HepG2 (cell line): ENCODE results near the gene TOR1A. TPM values are rescaled to one million over a fixed set of nuclear protein-coding genes. Genes with fewer than 3 reads are reported as not detected.

Experiments
- ELF4 ChIP-seq: sonication (generic); formaldehyde crosslinking; IDR thresholded peaks from 2 replicates; pipeline ENCODE4 v1.5.0; 2020; ENCODE audit warnings: missing genetic modification reagents, mild to moderate bottlenecking, moderate library complexity, borderline replicate concordance
- HMGA1 ChIP-seq: sonication (generic); formaldehyde crosslinking; conservative IDR thresholded peaks from 2 replicates; pipeline ENCODE4 v1.4.0; 2020; ENCODE audit warnings: missing genetic modification reagents
- ISX ChIP-seq: sonication (generic); formaldehyde crosslinking; conservative IDR thresholded peaks from 2 replicates; pipeline ENCODE4 v1.5.0; 2020; ENCODE audit warnings: missing genetic modification reagents
- MED8 ChIP-seq: sonication (generic); formaldehyde crosslinking; IDR thresholded peaks from 2 replicates; pipeline ENCODE4 v1.8.1; 2023; ENCODE audit warnings: mild to moderate bottlenecking, missing genetic modification reagents; ENCODE audit not compliant: insufficient replicate concordance
- NCOR1 ChIP-seq: fragments of 200-600 bp; sonication (generic); IDR thresholded peaks from 2 replicates; pipeline ENCODE4 v1.7.0; 2017; ENCODE audit warnings: antibody characterized with exemption, low read length, borderline replicate concordance
- SAFB2 ChIP-seq: sonication (generic); formaldehyde crosslinking; IDR thresholded peaks from 2 replicates; pipeline ENCODE4 v1.5.1; 2020; ENCODE audit warnings: missing genetic modification reagents, low read depth, mild to moderate bottlenecking, borderline replicate concordance
- SOX13 ChIP-seq, 3 experiments: fragments of 450-650 bp in 1 of 3; sonication (generic) in 1 of 3; formaldehyde crosslinking in 1 of 3; IDR thresholded peaks in 2 of 3; conservative IDR thresholded peaks in 1 of 3; 2 replicates each; pipeline versions ENCODE4 v1.5.0 to v1.6.1; 2016 to 2020; ENCODE audit warnings: antibody characterized with exemption in 1 of 3, mild to moderate bottlenecking in 1 of 3, missing compliant biosample characterization in 1 of 3, missing genetic modification reagents in 1 of 3, moderate library complexity in 1 of 3
- SOX5 ChIP-seq: IDR thresholded peaks from 2 replicates; pipeline ENCODE4 v1.6.1; 2016; ENCODE audit warnings: borderline replicate concordance
- ZNF350 ChIP-seq: sonication (generic); formaldehyde crosslinking; IDR thresholded peaks from 2 replicates; pipeline ENCODE4 v1.4.0; 2020; ENCODE audit warnings: mild to moderate bottlenecking, low read depth, missing genetic modification reagents, borderline replicate concordance
- ZNF713 ChIP-seq: sonication (generic); formaldehyde crosslinking; IDR thresholded peaks from 2 replicates; pipeline ENCODE4 v1.4.0; 2020; ENCODE audit warnings: mild to moderate bottlenecking, missing genetic modification reagents
- ZNF724P ChIP-seq: sonication (generic); formaldehyde crosslinking; IDR thresholded peaks from 2 replicates; pipeline ENCODE4 v1.8.0; 2022; ENCODE audit warnings: missing genetic modification reagents, borderline replicate concordance
- ZSCAN21 ChIP-seq: sonication (generic); formaldehyde crosslinking; IDR thresholded peaks from 2 replicates; pipeline ENCODE4 v1.8.0; 2022; ENCODE audit warnings: mild to moderate bottlenecking, missing genetic modification reagents, moderate library complexity, borderline replicate concordance
- polyA plus RNA-seq, 8 experiments: library from polyadenylated mRNA; depleted of rRNA in 3 of 8; stranded (reverse) in 7 of 8; unstranded in 1 of 8; fragments of >200 nt; fragmentation: Illumina TruSeq in 4 of 8; extraction: Trizol in 4 of 8; gene quantifications; 2 replicates each; pipeline versions ENCODE4 v1.2.1 to v1.2.3, GENCODE V29; 2011 to 2016; ENCODE audit warnings: low read depth in 4 of 8, missing spikeins in 1 of 8, mixed read lengths in 1 of 8; ENCODE audit not compliant: insufficient read depth in 1 of 8
- total RNA-seq, 5 experiments: library from RNA; depleted of rRNA; stranded (reverse); fragments of >200 nt; fragmentation: Illumina TruSeq; extraction: Trizol; gene quantifications; 2 replicates each; pipeline ENCODE4 v1.2.3, GENCODE V29; 2016; ENCODE audit warnings: low read depth in 1 of 5
- TF ChIP-seq, protein P1 (sequence below): sonication (generic); formaldehyde crosslinking; IDR thresholded peaks from 2 replicates; pipeline ENCODE4 v1.4.0; 2020; ENCODE audit warnings: missing genetic modification reagents
- TF ChIP-seq, protein P2 (sequence below): sonication (generic); formaldehyde crosslinking; IDR thresholded peaks from 2 replicates; pipeline ENCODE4 v1.8.0; 2022; ENCODE audit warnings: missing genetic modification reagents, mild to moderate bottlenecking, moderate library complexity, borderline replicate concordance
- TF ChIP-seq, protein P3 (sequence below): sonication (generic); formaldehyde crosslinking; IDR thresholded peaks from 2 replicates; pipeline ENCODE4 v1.5.0; 2020; ENCODE audit warnings: mild to moderate bottlenecking, missing genetic modification reagents, borderline replicate concordance
- TF ChIP-seq, protein P4 (sequence below): sonication (generic); formaldehyde crosslinking; conservative IDR thresholded peaks from 2 replicates; pipeline ENCODE4 v1.4.0; 2020; ENCODE audit warnings: missing genetic modification reagents
- TF ChIP-seq, protein P5 (sequence below): sonication (generic); formaldehyde crosslinking; IDR thresholded peaks from 2 replicates; pipeline ENCODE4 v1.4.0; 2020; ENCODE audit warnings: missing genetic modification reagents; ENCODE audit errors: not compliant biosample characterization

The TOR1A gene
- total and polyA plus RNA-seq, 2 of the 13 experiments (the other 11 are each of a cell fraction or from before 2014, with no cell fraction given) = 31.6 to 41.4 TPM

DNA sequence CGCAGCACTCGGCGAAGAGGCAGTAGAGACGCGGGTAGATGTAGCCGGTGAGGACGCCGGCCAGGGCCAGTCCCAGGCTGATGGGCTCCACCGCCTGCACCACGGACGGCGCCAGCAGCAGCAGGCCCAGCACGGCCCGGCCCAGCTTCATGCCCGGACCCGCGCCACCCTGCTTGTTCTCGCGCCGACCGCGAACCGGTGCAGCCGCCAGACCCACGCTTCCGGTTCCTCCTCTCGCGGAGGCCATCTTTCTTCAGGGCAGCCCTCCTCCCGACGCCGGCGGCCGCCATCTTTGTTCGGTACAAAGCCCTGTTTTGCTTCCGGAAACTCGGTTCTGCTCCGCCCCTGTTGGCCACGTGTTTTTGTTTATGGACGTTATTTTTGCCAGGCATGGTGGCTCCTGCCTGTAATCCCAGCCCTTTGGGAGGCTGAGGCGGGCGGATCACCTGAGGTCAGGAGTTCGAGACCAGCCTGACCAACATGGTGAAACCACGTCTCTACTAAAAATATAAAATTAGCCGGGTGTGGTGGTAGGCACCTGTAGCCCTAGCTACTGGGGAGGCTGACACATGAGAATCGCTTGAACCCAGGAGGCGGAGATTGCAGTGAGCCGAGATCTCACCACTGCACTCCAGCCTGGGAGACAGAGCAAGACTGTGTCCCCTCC lies at the start of gene TOR1A (continued):
- peak; percentile 95 for TF ChIP-seq ELF4 (CRISPR knock-in tag)
- peak; percentile 74; the same call in 1 of the 2 replicates for TF ChIP-seq ZNF350
- TF ChIP-seq HMGA1 (CRISPR knock-in tag) = no peak
- TF ChIP-seq ZNF713 = no peak
- peak; percentile 49 for TF ChIP-seq MED8
- TF ChIP-seq, protein P1, sequence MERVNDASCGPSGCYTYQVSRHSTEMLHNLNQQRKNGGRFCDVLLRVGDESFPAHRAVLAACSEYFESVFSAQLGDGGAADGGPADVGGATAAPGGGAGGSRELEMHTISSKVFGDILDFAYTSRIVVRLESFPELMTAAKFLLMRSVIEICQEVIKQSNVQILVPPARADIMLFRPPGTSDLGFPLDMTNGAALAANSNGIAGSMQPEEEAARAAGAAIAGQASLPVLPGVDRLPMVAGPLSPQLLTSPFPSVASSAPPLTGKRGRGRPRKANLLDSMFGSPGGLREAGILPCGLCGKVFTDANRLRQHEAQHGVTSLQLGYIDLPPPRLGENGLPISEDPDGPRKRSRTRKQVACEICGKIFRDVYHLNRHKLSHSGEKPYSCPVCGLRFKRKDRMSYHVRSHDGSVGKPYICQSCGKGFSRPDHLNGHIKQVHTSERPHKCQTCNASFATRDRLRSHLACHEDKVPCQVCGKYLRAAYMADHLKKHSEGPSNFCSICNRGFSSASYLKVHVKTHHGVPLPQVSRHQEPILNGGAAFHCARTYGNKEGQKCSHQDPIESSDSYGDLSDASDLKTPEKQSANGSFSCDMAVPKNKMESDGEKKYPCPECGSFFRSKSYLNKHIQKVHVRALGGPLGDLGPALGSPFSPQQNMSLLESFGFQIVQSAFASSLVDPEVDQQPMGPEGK = peak; percentile 35; the same call in 1 of the 2 replicates
- TF ChIP-seq, protein P2, sequence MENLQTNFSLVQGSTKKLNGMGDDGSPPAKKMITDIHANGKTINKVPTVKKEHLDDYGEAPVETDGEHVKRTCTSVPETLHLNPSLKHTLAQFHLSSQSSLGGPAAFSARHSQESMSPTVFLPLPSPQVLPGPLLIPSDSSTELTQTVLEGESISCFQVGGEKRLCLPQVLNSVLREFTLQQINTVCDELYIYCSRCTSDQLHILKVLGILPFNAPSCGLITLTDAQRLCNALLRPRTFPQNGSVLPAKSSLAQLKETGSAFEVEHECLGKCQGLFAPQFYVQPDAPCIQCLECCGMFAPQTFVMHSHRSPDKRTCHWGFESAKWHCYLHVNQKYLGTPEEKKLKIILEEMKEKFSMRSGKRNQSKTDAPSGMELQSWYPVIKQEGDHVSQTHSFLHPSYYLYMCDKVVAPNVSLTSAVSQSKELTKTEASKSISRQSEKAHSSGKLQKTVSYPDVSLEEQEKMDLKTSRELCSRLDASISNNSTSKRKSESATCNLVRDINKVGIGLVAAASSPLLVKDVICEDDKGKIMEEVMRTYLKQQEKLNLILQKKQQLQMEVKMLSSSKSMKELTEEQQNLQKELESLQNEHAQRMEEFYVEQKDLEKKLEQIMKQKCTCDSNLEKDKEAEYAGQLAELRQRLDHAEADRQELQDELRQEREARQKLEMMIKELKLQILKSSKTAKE (CRISPR knock-in tag) = no peak
- TF ChIP-seq SAFB2 (CRISPR knock-in tag) = peak; percentile 69; the same call in 1 of the 2 replicates
- TF ChIP-seq, protein P3, sequence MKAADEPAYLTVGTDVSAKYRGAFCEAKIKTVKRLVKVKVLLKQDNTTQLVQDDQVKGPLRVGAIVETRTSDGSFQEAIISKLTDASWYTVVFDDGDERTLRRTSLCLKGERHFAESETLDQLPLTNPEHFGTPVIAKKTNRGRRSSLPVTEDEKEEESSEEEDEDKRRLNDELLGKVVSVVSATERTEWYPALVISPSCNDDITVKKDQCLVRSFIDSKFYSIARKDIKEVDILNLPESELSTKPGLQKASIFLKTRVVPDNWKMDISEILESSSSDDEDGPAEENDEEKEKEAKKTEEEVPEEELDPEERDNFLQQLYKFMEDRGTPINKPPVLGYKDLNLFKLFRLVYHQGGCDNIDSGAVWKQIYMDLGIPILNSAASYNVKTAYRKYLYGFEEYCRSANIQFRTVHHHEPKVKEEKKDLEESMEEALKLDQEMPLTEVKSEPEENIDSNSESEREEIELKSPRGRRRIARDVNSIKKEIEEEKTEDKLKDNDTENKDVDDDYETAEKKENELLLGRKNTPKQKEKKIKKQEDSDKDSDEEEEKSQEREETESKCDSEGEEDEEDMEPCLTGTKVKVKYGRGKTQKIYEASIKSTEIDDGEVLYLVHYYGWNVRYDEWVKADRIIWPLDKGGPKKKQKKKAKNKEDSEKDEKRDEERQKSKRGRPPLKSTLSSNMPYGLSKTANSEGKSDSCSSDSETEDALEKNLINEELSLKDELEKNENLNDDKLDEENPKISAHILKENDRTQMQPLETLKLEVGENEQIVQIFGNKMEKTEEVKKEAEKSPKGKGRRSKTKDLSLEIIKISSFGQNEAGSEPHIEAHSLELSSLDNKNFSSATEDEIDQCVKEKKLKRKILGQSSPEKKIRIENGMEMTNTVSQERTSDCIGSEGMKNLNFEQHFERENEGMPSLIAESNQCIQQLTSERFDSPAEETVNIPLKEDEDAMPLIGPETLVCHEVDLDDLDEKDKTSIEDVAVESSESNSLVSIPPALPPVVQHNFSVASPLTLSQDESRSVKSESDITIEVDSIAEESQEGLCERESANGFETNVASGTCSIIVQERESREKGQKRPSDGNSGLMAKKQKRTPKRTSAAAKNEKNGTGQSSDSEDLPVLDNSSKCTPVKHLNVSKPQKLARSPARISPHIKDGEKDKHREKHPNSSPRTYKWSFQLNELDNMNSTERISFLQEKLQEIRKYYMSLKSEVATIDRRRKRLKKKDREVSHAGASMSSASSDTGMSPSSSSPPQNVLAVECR (CRISPR knock-in tag) = peak; percentile 98
- TF ChIP-seq, protein P4, sequence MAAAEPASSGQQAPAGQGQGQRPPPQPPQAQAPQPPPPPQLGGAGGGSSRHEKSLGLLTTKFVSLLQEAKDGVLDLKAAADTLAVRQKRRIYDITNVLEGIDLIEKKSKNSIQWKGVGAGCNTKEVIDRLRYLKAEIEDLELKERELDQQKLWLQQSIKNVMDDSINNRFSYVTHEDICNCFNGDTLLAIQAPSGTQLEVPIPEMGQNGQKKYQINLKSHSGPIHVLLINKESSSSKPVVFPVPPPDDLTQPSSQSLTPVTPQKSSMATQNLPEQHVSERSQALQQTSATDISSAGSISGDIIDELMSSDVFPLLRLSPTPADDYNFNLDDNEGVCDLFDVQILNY (CRISPR knock-in tag) = peak; percentile 68; the same call in 1 of the 2 replicates
- TF ChIP-seq, protein P5, sequence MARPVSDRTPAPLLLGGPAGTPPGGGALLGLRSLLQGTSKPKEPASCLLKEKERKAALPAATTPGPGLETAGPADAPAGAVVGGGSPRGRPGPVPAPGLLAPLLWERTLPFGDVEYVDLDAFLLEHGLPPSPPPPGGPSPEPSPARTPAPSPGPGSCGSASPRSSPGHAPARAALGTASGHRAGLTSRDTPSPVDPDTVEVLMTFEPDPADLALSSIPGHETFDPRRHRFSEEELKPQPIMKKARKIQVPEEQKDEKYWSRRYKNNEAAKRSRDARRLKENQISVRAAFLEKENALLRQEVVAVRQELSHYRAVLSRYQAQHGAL (CRISPR knock-in tag) = no peak
- no peak for TF ChIP-seq ISX (CRISPR knock-in tag)
- TF ChIP-seq ZSCAN21 (CRISPR knock-in tag) = peak; percentile 77
- peak; percentile 66 for TF ChIP-seq SOX5 (CRISPR knock-in tag)
- TF ChIP-seq NCOR1 = no peak; the same call in 1 of the 2 replicates
- no peak for TF ChIP-seq SOX13 (IDR thresholded peaks at IDR 0.05)
- TF ChIP-seq SOX13 (CRISPR knock-in tag; conservative IDR thresholded peaks at IDR 0.05 in 1 of 2, IDR thresholded peaks at IDR 0.05 in 1 of 2) = peak in 1 of 2 experiments; percentile 53; a peak in 1 of 4 replicates
- no peak for TF ChIP-seq ZNF724P (CRISPR knock-in tag)
